ENCODE measurements around the gene CISD2.

DNA sequence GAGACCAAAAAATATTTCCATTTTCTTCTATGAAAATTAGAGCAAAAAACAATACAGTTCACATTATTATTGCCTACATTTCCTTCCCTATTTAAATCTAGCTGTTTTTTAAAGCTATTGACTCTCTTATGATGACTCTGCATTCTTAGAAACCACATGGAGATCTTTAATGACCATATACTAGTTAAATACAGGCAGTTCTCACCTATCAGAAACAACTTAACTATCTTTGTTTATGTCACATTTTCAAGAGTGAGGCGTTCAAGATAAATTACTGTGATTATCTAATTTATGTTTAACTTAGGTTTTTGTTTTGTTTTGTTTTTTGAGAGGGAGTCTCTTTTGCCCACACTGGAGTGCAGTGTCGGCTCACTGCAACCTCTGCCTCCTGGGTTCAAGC lies 3.0 kb downstream of the CISD2 start:
- TF ChIP-seq EZH2 (IDR thresholded peaks at IDR 0.05) (no peak), POLR2AphosphoS5 (IDR thresholded peaks at IDR 0.05; ENCODE audit: borderline replicate concordance, low read depth, low read length) (no peak)
